Esophagus muscularis mucosa (tissue), 4 donors: ENCODE results near the gene ATRN. TPM values are rescaled to one million over a fixed set of nuclear protein-coding genes. Genes with fewer than 3 reads are reported as not detected.

Source experiments
- DNase-seq: peaks from one replicate; pipeline ENCODE4 v3.0.0-alpha.2; 2017; ENCODE audit errors: extremely low spot score
- H3K27ac ChIP-seq, 4 donors: fragments of 200-600 bp; sonication (generic); replicated peaks in 1 of 4; 1 replicate in 3 of 4; 2 replicates in 1 of 4; pipeline ENCODE4 v1.5.1; 2016 to 2019; ENCODE audit warnings: mild to moderate bottlenecking in 1 of 4
- H3K27me3 ChIP-seq, 4 donors: fragments of 200-600 bp; sonication (generic); one replicate each; pipeline versions ENCODE4 v1.5.1 to v1.6.0; 2016 to 2019
- H3K36me3 ChIP-seq, 4 donors: fragments of 200-600 bp; sonication (generic); one replicate each; pipeline ENCODE4 v1.5.1; 2016 to 2019
- H3K4me1 ChIP-seq, 4 donors: fragments of 200-600 bp; sonication (generic); one replicate each; pipeline ENCODE4 v1.5.1; 2016 to 2019
- H3K4me3 ChIP-seq, 4 donors: fragments of 200-600 bp; sonication (generic); 1 replicate in 2 of 4; 2 replicates in 2 of 4; pipeline ENCODE4 v1.5.1; 2016 to 2019; ENCODE audit warnings: mild to moderate bottlenecking in 4 of 4, moderate library complexity in 1 of 4
- H3K9me3 ChIP-seq, 4 donors: fragments of 200-600 bp; sonication (generic); 1 replicate in 3 of 4; 2 replicates in 1 of 4; pipeline ENCODE4 v1.5.1; 2016 to 2019
- EP300 ChIP-seq: sonication (generic); formaldehyde crosslinking; IDR thresholded peaks from one replicate; pipeline ENCODE4 v1.6.1; 2017; ENCODE audit warnings: antibody characterized with exemption
- POLR2A ChIP-seq: fragments of 450-650 bp; IDR thresholded peaks from one replicate; pipeline ENCODE4 v1.6.1; 2017; ENCODE audit warnings: antibody characterized with exemption, moderate library complexity, mild to moderate bottlenecking, low read depth
- POLR2AphosphoS5 ChIP-seq, 2 donors: sonication (generic); formaldehyde crosslinking; IDR thresholded peaks; one replicate each; pipeline ENCODE4 v1.6.1; 2017; ENCODE audit warnings: antibody characterized with exemption in 2 of 2
- WGBS: methylation state at CpG from one replicate; pipeline ENCODE4 v1.1.5; 2018; 5-methylcytosine and 5-hydroxymethylcytosine counted together
- intact Hi-C: fragments of 100-400 bp; cut with DNase I; formaldehyde crosslinking; loops from one replicate; pipeline ENCODE4 v1.15.1; 2023
- total RNA-seq, 4 donors: library from RNA; depleted of rRNA; stranded (reverse); fragments of >200 nt; gene quantifications; one replicate each; pipeline versions ENCODE4 v1.1.0 to v1.2.1, GENCODE V29; 2016
- TF ChIP-seq, protein P1 (sequence below), 3 experiments: fragments of 200-600 bp in 2 of 3; fragments of 450-650 bp in 1 of 3; sonication (generic) in 2 of 3; IDR thresholded peaks; one replicate each; pipeline ENCODE4 v1.5.1; 2017 to 2019; ENCODE audit warnings: antibody characterized with exemption in 3 of 3, mild to moderate bottlenecking in 2 of 3, moderate library complexity in 1 of 3

ATRN gene
- total RNA-seq, 4 donors from 2014 or later, result 14.1 to 19.1 (median 18.0) TPM

DNA sequence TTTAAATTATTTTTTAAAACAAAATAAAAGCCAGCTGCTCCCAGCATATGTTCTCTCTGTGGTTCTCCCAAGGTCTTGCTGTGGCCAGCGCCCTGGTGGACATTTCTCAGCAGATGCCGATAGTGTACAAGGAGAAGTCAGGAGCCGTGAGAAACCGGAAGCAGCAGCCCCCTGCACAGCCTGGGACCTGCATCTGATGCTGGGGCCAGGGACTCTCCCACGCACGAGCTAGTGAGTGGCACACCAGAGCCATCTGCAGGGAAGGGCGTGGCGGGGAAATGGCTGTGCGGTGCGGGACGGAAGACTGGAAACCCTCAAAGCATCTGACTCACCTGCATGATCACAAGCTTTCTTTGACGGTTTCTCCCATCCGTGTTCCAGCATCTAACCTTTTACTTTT lies 175.8 kb downstream of the ATRN start:
- peaks cover 0 to 6% (median 0%) of the 10 kb centered on the region in 4 donors for H3K4me1 ChIP-seq
- no peaks in the 10 kb centered on the region for H3K9me3 ChIP-seq
- H3K36me3 ChIP-seq, result peaks cover 20 to 76% (median 54%) of the 10 kb centered on the region in 4 donors
- intact Hi-C loops, result no loop called here
- TF ChIP-seq POLR2AphosphoS5 (IDR thresholded peaks at IDR 0.05), result no peak
- no peak for TF ChIP-seq POLR2A
- TF ChIP-seq EP300, result no peak
- TF ChIP-seq, protein P1, sequence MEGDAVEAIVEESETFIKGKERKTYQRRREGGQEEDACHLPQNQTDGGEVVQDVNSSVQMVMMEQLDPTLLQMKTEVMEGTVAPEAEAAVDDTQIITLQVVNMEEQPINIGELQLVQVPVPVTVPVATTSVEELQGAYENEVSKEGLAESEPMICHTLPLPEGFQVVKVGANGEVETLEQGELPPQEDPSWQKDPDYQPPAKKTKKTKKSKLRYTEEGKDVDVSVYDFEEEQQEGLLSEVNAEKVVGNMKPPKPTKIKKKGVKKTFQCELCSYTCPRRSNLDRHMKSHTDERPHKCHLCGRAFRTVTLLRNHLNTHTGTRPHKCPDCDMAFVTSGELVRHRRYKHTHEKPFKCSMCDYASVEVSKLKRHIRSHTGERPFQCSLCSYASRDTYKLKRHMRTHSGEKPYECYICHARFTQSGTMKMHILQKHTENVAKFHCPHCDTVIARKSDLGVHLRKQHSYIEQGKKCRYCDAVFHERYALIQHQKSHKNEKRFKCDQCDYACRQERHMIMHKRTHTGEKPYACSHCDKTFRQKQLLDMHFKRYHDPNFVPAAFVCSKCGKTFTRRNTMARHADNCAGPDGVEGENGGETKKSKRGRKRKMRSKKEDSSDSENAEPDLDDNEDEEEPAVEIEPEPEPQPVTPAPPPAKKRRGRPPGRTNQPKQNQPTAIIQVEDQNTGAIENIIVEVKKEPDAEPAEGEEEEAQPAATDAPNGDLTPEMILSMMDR (IDR thresholded peaks at IDR 0.05), result no peak
- H3K4me3 ChIP-seq, result no peak overlapping the region
- no peaks in the 10 kb centered on the region for H3K27me3 ChIP-seq
- no peak for DNase-seq
- WGBS, result 86% methylated on average over 13 of the region's 13 CpGs
- H3K27ac ChIP-seq, result no peak overlapping the region

DNA sequence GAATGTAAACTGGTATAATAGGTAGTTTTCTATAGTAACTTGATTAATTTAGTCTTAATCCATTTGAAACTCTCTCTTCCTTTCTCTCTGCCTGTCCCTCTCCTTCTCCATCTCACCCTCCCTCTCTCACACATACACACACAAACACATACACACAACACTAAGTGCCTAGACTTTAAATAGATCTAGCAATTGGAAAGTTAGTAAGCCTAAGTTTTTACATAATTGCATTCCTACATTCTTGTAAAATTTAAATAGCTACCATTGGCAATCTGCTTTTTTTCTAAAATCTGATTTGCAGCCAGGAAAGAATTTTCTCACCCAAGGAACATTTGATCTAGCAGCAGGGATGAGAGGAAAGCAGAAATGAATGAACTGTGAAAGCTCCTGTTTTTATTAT lies 176.7 kb downstream of the ATRN start:
- TF ChIP-seq, protein P1 (IDR thresholded peaks at IDR 0.05), result no peak
- TF ChIP-seq EP300, result no peak
- no peak for TF ChIP-seq POLR2AphosphoS5 (IDR thresholded peaks at IDR 0.05)
- no peak for TF ChIP-seq POLR2A
- no peaks in the 10 kb centered on the region for H3K27me3 ChIP-seq
- no peaks in the 10 kb centered on the region for H3K9me3 ChIP-seq
- H3K4me1 ChIP-seq, result peaks cover 0 to 6% (median 0%) of the 10 kb centered on the region in 4 donors
- no peak for DNase-seq
- intact Hi-C loops, result no loop called here
- H3K36me3 ChIP-seq, result peaks cover 20 to 70% (median 49%) of the 10 kb centered on the region in 4 donors
- H3K27ac ChIP-seq, result no peak overlapping the region
- H3K4me3 ChIP-seq, result no peak overlapping the region

DNA sequence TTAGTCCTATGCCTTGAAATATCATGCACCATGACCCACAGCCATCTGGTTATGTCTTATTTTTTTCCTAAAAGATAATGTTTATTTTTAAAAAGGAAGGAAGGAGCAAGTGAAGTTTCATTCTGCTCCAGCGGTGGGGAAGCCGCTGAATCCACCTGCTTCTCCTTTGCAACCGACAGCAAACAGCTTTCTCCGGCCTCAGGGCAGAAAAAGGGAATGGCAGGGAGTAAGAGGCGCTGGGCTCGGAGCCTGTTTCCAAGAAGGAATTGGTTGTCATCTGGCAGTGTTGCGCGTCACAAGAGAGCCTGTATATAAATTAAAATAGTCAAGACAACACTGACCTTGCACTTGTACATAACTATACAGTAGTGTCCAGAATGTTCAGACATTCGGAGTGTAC lies 178.1 kb downstream of the ATRN start:
- WGBS, result 88% methylated on average over 9 of the region's 9 CpGs
- Histone ChIP-seq H3K4me1 (peaks cover 0 to 6% (median 0%) of the 10 kb centered on the region in 4 donors), H3K36me3 (peaks cover 16 to 58% (median 45%) of the 10 kb centered on the region in 4 donors), H3K9me3 (peaks cover 0 to 10% (median 0%) of the 10 kb centered on the region in 4 donors), H3K4me3 (no peak overlapping the region), H3K27me3 (no peaks in the 10 kb centered on the region), H3K27ac (no peak overlapping the region)
- TF ChIP-seq POLR2A, result no peak
- TF ChIP-seq, protein P1 (IDR thresholded peaks at IDR 0.05), result no peak
- TF ChIP-seq EP300, result no peak
- TF ChIP-seq POLR2AphosphoS5 (IDR thresholded peaks at IDR 0.05), result no peak
- no peak for DNase-seq
- intact Hi-C loops, result no loop called here

DNA sequence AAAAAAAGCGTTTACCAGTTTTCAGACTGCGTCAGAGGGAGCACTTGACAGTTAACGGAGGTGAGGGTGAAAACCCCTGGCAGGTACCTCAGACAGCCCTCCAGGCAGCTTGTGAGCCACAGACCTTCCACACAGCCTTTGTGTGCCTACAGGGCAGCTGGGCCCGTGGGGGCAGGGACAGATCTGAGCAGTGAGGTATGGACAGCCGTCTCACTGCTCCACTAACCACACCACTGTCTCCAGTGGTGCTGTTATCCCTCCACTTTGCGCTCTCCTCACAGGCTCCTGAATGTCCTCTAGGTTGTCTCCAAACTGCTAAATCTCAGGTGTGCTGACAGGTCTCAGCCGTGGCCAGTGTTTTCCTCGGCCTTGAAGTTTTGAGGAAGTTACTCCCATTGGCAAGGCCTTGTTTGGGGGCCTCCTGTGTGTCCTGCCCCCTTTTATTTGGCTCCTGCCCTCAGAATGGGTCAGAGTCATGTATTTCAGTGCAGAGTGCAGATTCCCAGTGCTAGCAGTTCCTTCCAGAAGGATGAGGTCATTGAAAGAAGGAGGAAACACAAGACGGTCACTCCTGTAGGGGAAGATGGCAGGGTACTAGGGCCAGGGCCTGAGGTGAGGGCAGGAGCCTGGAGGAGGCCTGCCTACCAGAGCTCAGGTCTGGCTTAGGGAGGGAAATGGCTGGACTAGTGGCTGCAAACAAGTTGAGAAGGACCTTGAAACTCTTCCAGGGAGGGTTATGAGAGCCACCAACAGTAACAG lies 180.6 kb downstream of the ATRN start:
- no peak for TF ChIP-seq POLR2AphosphoS5 (IDR thresholded peaks at IDR 0.05)
- TF ChIP-seq, protein P1 (IDR thresholded peaks at IDR 0.05), result no peak
- TF ChIP-seq POLR2A, result no peak
- no peak for TF ChIP-seq EP300
- H3K4me3 ChIP-seq, result no peak overlapping the region
- H3K27ac ChIP-seq, result no peak overlapping the region
- no peak for DNase-seq
- H3K9me3 ChIP-seq, result peaks cover 0 to 10% (median 0%) of the 10 kb centered on the region in 4 donors
- H3K4me1 ChIP-seq, result peaks cover 0 to 6% (median 0%) of the 10 kb centered on the region in 4 donors
- intact Hi-C loops, result no loop called here
- H3K27me3 ChIP-seq, result no peaks in the 10 kb centered on the region
- WGBS, result 76% methylated on average over 7 of the region's 9 CpGs
- H3K36me3 ChIP-seq, result peaks cover 3 to 34% (median 25%) of the 10 kb centered on the region in 4 donors
